Activated B cell treated with CpG ODN at 0.5 μM for 24 hours (primary cell): ENCODE data around the gene SNAP29. TPM values are rescaled to one million over a fixed set of nuclear protein-coding genes. Genes with fewer than 3 reads are reported as not detected.
A peak's percentile ranks its signal among the peaks of the same experiment; 100 is the strongest.

Experiments used
- ATAC-seq: fragments of 200-7000 bp; cut with Tn5 transposase; one replicate; pipeline ENCODE4 v1.10.0; 2021; ENCODE audit warnings: low read depth, mild to moderate bottlenecking, moderate library complexity
- CTCF ChIA-PET: fragments of 350-600 bp; sonication (Branson Sonifier 250); formaldehyde crosslinking; loops from one replicate; lab custom pipeline; 2021; ENCODE audit warnings: antibody characterized with exemption; lab: Charles Lee
- POLR2A ChIA-PET: fragments of 350-600 bp; sonication (Branson Sonifier 250); formaldehyde crosslinking; loops from one replicate; lab custom pipeline; 2021; ENCODE audit warnings: antibody characterized with exemption; lab: Charles Lee
- DNase-seq: peaks from one replicate; pipeline ENCODE4 v3.0.0; 2022
- H3K27ac Mint-ChIP-seq: one replicate; pipeline ENCODE4 v1.8.0; 2020; ENCODE audit warnings: mixed read lengths
- H3K27me3 Mint-ChIP-seq: one replicate; pipeline ENCODE4 v1.8.0; 2021; ENCODE audit warnings: mixed read lengths
- H3K36me3 Mint-ChIP-seq: one replicate; pipeline ENCODE4 v1.8.0; 2021; ENCODE audit warnings: low read depth, mixed read lengths
- H3K4me1 Mint-ChIP-seq: one replicate; pipeline ENCODE4 v1.8.0; 2021; ENCODE audit warnings: mixed read lengths
- H3K4me3 Mint-ChIP-seq: one replicate; pipeline ENCODE4 v1.8.0; 2020; ENCODE audit warnings: mild to moderate bottlenecking, mixed read lengths
- H3K9me3 Mint-ChIP-seq: one replicate; pipeline ENCODE4 v1.8.0; 2020; ENCODE audit warnings: mixed read lengths
- CTCF ChIP-seq: fragments of 200-600 bp; IDR thresholded peaks from one replicate; pipeline ENCODE4 v1.8.0; 2022; ENCODE audit warnings: antibody characterized with exemption, mild to moderate bottlenecking
- intact Hi-C: fragments of 100-400 bp; cut with micrococcal nuclease; formaldehyde crosslinking; loops from one replicate; pipeline ENCODE4 v1.15.1; 2024
- total RNA-seq: library from RNA; stranded (reverse); gene quantifications from 2 replicates; pipeline ENCODE4 v1.2.3, GENCODE V29; 2022

The SNAP29 gene
- total RNA-seq, 1 donor from 2014 or later = 22.1 TPM

GRCh38 chr22:20919718-20920117, 60.9 kb downstream of the SNAP29 start:
- peaks cover 52% of the 10 kb centered on the region for H3K4me1 Mint-ChIP-seq
- DNase-seq (no peak), ATAC-seq (no peak)
- TF ChIP-seq CTCF = no peak
- H3K27ac Mint-ChIP-seq = no peak overlapping the region
- no peaks in the 10 kb centered on the region for H3K27me3 Mint-ChIP-seq
- peaks cover 26% of the 10 kb centered on the region for H3K36me3 Mint-ChIP-seq
- POLR2A ChIA-PET = no interaction called here
- CTCF ChIA-PET = no interaction called here
- intact Hi-C loops = loop anchor here (5.0 kb wide), 2 partner anchors 38 to 948 kb away; partner anchors contain the start of gene MAPK1
- no peaks in the 10 kb centered on the region for H3K9me3 Mint-ChIP-seq
- peak overlapping the region; percentile 97 for H3K4me3 Mint-ChIP-seq

GRCh38 chr22:20920881-20921203, 62.0 kb downstream of the SNAP29 start:
- ATAC-seq (no peak), DNase-seq (no peak)
- intact Hi-C loops = no loop called here
- Mint-ChIP-seq H3K36me3 (peaks cover 28% of the 10 kb centered on the region), H3K4me1 (peaks cover 62% of the 10 kb centered on the region), H3K9me3 (no peaks in the 10 kb centered on the region), H3K4me3 (peak overlapping the region; percentile 97), H3K27ac (no peak overlapping the region), H3K27me3 (no peaks in the 10 kb centered on the region)
- ChIA-PET CTCF (no interaction called here), POLR2A (interaction anchor here (0.7 kb wide), 1 partner anchor 188 kb away, joined by 3 read pairs; no protein-coding TSS in a partner anchor)
- no peak for TF ChIP-seq CTCF

- ChIA-PET CTCF (no interaction called here), POLR2A (interaction anchor here (0.6 kb wide), 1 partner anchor 12 kb away, joined by 3 read pairs; no protein-coding TSS in a partner anchor)
- TF ChIP-seq CTCF = no peak
- H3K27ac Mint-ChIP-seq = no peak overlapping the region
- DNase-seq = no peak
- no peaks in the 10 kb centered on the region for H3K9me3 Mint-ChIP-seq
- no peak for ATAC-seq
- H3K4me3 Mint-ChIP-seq = peak overlapping the region; percentile 7
- intact Hi-C loops = no loop called here
- H3K4me1 Mint-ChIP-seq = peaks cover 66% of the 10 kb centered on the region
- H3K36me3 Mint-ChIP-seq = peaks cover 28% of the 10 kb centered on the region
- no peaks in the 10 kb centered on the region for H3K27me3 Mint-ChIP-seq
These were observed 63.4 kb downstream of the SNAP29 start for GRCh38 chr22:20922141-20922751.

GRCh38 chr22:20926243-20926642, 67.4 kb downstream of the SNAP29 start:
- Mint-ChIP-seq H3K9me3 (no peaks in the 10 kb centered on the region), H3K27me3 (no peaks in the 10 kb centered on the region), H3K4me3 (peak overlapping the region; percentile 1), H3K27ac (peak overlapping the region; percentile 72), H3K36me3 (peaks cover 15% of the 10 kb centered on the region), H3K4me1 (peaks cover 63% of the 10 kb centered on the region)
- POLR2A ChIA-PET = interaction anchor here (1.3 kb wide), 1 partner anchor 9 kb away, joined by 5 read pairs; the partner anchor contains the start of gene CRKL
- DNase-seq (no peak), ATAC-seq (no peak)
- TF ChIP-seq CTCF = no peak
- intact Hi-C loops = no loop called here
- CTCF ChIA-PET = interaction anchor here (1.0 kb wide), 1 partner anchor 9 kb away, joined by 3 read pairs; the partner anchor contains the start of gene CRKL

GRCh38 chr22:20927940-20928572, 69.2 kb downstream of the SNAP29 start:
- intact Hi-C loops = no loop called here
- H3K4me1 Mint-ChIP-seq = peaks cover 62% of the 10 kb centered on the region
- DNase-seq (no peak), ATAC-seq (no peak)
- no peak overlapping the region for H3K27ac Mint-ChIP-seq
- H3K4me3 Mint-ChIP-seq = no peak overlapping the region
- H3K36me3 Mint-ChIP-seq = peaks cover 9% of the 10 kb centered on the region
- no peaks in the 10 kb centered on the region for H3K27me3 Mint-ChIP-seq
- POLR2A ChIA-PET = no interaction called here
- CTCF ChIA-PET = no interaction called here
- no peaks in the 10 kb centered on the region for H3K9me3 Mint-ChIP-seq
- TF ChIP-seq CTCF = no peak
